NB4 (cell line): ENCODE results near the gene LMBRD2.

ENCODE experiments used
- CTCF ChIP-seq: IDR thresholded peaks from one replicate; pipeline ENCODE4 v1.5.1; 2012; ENCODE audit warnings: low read depth, low read length
- MAX ChIP-seq: IDR thresholded peaks from 2 replicates; pipeline ENCODE4 v1.6.1; 2011; ENCODE audit warnings: low read depth, low read length
- MYC ChIP-seq: IDR thresholded peaks from 2 replicates; pipeline ENCODE4 v1.6.1; 2011; ENCODE audit warnings: low read depth, low read length
- POLR2A ChIP-seq: IDR thresholded peaks from 2 replicates; pipeline ENCODE4 v1.6.1; 2011; ENCODE audit warnings: mild to moderate bottlenecking; ENCODE audit not compliant: insufficient read length; ENCODE audit errors: extremely low read depth

DNA sequence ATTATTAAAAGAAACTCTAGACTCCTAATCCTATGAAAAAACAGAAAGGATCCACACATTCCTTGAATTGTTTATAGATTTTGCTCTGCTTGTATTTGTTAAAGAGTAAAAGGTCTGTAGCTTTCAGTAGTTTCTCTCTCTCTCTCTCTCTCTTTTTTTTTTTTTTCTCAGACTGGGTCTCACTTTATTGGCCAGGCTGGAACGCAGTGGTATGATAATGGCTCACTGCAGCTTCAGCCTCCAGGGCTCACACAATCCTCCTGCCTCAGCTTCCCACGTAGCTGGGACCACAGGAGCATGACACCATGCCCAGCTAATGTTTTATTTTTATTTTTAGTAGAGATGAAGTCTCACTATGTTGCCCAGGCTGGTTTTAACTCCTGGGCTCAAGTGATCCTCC, 94.3 kb downstream of the LMBRD2 start:
- no peak for TF ChIP-seq CTCF
- no peak for TF ChIP-seq POLR2A
- no peak for TF ChIP-seq MAX
- no peak for TF ChIP-seq MYC
